ENCODE data around the gene SNTB2.

The SNTB2 gene

DNA sequence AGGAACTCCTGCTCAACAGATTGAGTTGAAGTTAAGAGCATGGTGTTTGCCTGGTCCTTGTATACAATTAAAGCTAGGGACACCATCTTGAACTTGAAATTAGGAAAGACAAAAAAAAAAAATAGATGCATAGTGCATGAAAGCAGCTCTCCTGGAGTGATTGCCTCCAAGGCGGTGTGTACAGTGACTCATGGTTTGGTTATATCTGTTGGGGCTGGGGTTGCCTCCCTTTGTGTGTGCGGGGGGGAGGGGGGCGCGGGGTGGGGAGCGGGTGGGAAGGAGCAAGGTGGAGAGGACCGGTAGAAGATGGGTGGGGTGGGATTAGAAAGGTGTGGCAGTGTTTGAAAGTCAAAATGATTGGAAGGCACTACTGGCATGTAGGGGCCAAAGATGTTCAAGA lies 161.3 kb downstream of the SNTB2 start:
- Histone ChIP-seq H3K4me3 (no peak overlapping the region), H3K27ac (no peak overlapping the region)
- no peak for DNase-seq (ENCODE audit: low spot score)
- TF ChIP-seq, protein P1, sequence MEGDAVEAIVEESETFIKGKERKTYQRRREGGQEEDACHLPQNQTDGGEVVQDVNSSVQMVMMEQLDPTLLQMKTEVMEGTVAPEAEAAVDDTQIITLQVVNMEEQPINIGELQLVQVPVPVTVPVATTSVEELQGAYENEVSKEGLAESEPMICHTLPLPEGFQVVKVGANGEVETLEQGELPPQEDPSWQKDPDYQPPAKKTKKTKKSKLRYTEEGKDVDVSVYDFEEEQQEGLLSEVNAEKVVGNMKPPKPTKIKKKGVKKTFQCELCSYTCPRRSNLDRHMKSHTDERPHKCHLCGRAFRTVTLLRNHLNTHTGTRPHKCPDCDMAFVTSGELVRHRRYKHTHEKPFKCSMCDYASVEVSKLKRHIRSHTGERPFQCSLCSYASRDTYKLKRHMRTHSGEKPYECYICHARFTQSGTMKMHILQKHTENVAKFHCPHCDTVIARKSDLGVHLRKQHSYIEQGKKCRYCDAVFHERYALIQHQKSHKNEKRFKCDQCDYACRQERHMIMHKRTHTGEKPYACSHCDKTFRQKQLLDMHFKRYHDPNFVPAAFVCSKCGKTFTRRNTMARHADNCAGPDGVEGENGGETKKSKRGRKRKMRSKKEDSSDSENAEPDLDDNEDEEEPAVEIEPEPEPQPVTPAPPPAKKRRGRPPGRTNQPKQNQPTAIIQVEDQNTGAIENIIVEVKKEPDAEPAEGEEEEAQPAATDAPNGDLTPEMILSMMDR (IDR thresholded peaks at IDR 0.05), result no peak

DNA sequence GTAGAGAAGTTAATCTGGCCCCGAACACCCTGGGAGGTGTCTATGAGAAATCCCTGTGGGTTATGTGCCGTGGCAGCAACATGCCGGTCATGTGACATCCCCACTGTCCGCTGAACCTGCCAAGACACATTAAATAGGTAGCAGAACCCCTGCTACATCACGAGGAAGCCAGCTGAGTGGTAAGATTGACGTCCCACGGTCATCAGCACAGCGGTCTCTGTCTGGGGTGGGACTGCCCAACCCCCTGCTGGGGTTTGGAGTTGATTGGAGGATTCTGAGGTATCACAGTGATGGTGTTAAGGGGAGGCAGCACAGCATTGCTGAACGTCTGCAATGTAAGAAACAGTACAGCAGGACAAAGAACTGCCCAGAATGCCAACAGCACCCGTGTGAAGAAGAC lies 162.6 kb downstream of the SNTB2 start:
- no peak for DNase-seq (ENCODE audit: low spot score)
- TF ChIP-seq, protein P1 (IDR thresholded peaks at IDR 0.05), result no peak
- Histone ChIP-seq H3K27ac (no peak overlapping the region), H3K4me3 (no peak overlapping the region)

DNA sequence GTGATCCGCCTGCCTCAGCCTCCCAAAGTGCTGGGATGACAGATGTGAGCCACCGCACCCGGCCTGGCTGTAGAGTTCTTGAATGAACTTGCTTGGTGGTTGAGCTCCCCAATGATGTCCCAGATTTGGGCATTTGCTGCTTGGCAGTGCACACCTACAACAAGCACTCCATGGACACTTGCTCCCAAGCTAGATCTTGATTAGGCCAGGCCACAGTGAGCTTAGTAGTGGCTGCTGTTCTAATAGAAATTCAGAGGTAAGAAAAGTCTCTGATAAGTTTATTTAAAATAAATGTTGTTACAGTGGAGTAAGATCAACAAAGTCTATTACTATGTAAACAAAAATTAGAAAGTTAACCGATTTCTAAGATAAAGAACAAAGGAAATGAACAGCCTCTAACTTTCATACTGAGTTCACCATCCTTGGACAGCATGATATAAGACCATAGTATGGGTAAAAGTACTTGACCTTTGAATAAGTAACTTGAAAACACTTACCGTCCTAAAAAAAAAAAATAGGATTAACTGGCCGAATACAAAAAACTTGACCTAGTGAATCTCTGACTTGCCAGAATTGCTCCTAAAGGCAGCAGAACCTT lies 163.7 kb downstream of the SNTB2 start:
- DNase-seq (ENCODE audit: low spot score), result no peak
- TF ChIP-seq, protein P1 (IDR thresholded peaks at IDR 0.05), result no peak
- H3K4me3 ChIP-seq, result no peak overlapping the region
- no peak overlapping the region for H3K27ac ChIP-seq

GRCh38 chr16:69351309-69352027 lies 164.5 kb downstream of the SNTB2 start, which contains the start of gene TMED6:
TSS of gene TMED6 (minus strand) at chr16:69351786. CDS start at chr16:69351753, 33 bp downstream.
- TF ChIP-seq, protein P1 (IDR thresholded peaks at IDR 0.05), result no peak
- Histone ChIP-seq H3K27ac (no peak within 1 kb of the TSS), H3K4me3 (no peak within 1 kb of the TSS)
- no peak for DNase-seq (ENCODE audit: low spot score)
